ENCODE data around the gene DAB2.

Gene DAB2

DNA sequence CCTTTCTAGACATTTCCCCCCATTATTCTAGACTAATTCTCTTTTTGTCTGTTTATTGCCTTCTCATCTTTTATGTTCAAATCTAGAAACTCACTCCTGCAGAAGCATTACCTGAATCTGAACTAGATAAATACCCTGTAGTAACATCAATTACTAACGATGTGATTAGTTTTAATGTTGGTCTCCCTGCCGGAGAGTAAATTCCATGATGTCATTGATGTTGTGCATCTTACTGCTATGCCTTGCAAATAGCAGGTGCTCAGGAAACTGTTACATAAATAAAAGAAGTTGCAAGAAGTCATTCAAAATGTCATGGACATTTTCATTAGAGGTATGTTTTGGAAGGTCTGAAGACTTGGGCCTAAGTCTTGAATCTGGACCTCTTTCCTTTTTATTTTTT is 37.5 kb downstream of the DAB2 start:
- Histone ChIP-seq H3K27ac (no peak overlapping the region), H3K27me3 (replicated peaks) (no peaks in the 10 kb centered on the region), H3K36me3 (replicated peaks) (peaks cover 50% of the 10 kb centered on the region), H3K4me3 (ENCODE audit: low read depth, low read length) (no peak overlapping the region)
- DNase-seq, result no peak
- in situ Hi-C loops (cut with HindIII; ENCODE audit: low pct_ligation_motif_present, low sequenced_read_pairs), result loop anchor here (25.0 kb wide), 1 partner anchor 150 kb away; no protein-coding TSS in a partner anchor
- TF ChIP-seq, protein P1, sequence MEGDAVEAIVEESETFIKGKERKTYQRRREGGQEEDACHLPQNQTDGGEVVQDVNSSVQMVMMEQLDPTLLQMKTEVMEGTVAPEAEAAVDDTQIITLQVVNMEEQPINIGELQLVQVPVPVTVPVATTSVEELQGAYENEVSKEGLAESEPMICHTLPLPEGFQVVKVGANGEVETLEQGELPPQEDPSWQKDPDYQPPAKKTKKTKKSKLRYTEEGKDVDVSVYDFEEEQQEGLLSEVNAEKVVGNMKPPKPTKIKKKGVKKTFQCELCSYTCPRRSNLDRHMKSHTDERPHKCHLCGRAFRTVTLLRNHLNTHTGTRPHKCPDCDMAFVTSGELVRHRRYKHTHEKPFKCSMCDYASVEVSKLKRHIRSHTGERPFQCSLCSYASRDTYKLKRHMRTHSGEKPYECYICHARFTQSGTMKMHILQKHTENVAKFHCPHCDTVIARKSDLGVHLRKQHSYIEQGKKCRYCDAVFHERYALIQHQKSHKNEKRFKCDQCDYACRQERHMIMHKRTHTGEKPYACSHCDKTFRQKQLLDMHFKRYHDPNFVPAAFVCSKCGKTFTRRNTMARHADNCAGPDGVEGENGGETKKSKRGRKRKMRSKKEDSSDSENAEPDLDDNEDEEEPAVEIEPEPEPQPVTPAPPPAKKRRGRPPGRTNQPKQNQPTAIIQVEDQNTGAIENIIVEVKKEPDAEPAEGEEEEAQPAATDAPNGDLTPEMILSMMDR (IDR thresholded peaks at IDR 0.05; ENCODE audit: low read depth, low read length, missing control alignments), result no peak

DNA sequence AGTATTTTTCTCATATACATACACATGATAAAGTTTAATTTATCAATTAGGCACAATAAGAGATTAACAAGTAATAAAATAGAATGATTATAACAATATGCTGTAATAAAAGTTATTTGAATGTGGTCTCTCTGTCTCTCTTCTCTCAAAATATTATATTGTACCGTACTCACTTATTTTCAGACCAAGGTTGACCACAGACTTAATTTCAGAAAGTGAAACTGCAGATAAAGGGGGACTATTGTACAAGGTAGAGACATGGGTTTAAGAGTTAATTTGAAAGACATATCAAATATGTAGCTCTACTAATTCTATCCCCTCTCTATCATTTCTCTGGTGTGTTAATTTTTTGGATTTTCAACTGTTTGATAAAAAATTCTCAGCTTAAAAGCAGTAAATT is 40.5 kb downstream of the DAB2 start:
- DNase-seq, result no peak
- TF ChIP-seq, protein P1 (IDR thresholded peaks at IDR 0.05; ENCODE audit: low read depth, low read length, missing control alignments), result no peak
- Histone ChIP-seq H3K27me3 (replicated peaks) (no peaks in the 10 kb centered on the region), H3K36me3 (replicated peaks) (peaks cover 53% of the 10 kb centered on the region), H3K4me3 (ENCODE audit: low read depth, low read length) (no peak overlapping the region), H3K27ac (no peak overlapping the region)
- in situ Hi-C loops (cut with HindIII; ENCODE audit: low pct_ligation_motif_present, low sequenced_read_pairs), result loop anchor here (25.0 kb wide), 1 partner anchor 153 kb away; no protein-coding TSS in a partner anchor

DNA sequence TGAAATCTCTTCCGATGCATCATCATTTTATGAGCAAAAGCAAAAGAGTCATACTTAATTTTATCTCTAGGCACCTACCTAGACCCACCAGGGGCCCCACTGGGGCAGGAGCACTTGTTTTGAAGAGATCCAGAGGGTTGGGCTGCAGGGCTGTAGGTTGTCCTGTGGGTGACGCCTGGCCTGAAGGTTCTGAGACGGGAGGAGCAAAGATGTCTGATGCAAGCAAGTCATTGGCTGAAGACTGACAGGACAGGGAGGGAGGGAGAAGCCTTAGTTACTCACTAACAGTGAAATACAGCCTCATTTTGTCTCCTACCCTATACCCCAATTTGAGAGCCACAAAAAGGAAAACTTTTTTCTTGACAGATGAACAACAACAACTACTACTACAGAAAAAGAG is 43.4 kb downstream of the DAB2 start:
- in situ Hi-C loops (cut with HindIII; ENCODE audit: low pct_ligation_motif_present, low sequenced_read_pairs), result loop anchor here (25.0 kb wide), 1 partner anchor 156 kb away; no protein-coding TSS in a partner anchor
- Histone ChIP-seq H3K27ac (no peak overlapping the region), H3K4me3 (ENCODE audit: low read depth, low read length) (no peak overlapping the region), H3K27me3 (replicated peaks) (no peaks in the 10 kb centered on the region), H3K36me3 (replicated peaks) (peaks cover 54% of the 10 kb centered on the region)
- TF ChIP-seq, protein P1 (IDR thresholded peaks at IDR 0.05; ENCODE audit: low read depth, low read length, missing control alignments), result no peak
- no peak for DNase-seq

DNA sequence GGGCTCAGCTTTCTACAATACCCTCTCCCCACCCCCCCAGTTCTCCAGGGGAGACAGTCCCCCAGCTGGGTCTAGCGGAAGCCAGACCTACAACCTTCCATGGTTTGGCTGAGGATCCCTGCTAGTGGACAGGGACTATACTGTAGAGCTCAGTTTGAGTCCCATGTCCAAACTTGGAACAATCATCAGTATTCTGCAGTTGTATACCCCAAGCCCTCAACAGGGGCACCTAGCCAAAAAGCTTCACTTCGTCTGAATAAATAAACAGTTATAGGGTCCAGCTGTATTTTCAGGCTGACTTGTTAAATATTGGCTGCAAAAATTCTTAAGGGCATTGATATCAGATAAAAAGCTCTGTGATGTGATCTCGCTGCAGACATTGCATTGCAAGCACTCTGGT is 45.1 kb downstream of the DAB2 start:
- in situ Hi-C loops (cut with HindIII; ENCODE audit: low pct_ligation_motif_present, low sequenced_read_pairs), result loop anchor here (25.0 kb wide), 1 partner anchor 158 kb away; no protein-coding TSS in a partner anchor
- peaks cover 71% of the 10 kb centered on the region for H3K36me3 ChIP-seq (replicated peaks)

DNA sequence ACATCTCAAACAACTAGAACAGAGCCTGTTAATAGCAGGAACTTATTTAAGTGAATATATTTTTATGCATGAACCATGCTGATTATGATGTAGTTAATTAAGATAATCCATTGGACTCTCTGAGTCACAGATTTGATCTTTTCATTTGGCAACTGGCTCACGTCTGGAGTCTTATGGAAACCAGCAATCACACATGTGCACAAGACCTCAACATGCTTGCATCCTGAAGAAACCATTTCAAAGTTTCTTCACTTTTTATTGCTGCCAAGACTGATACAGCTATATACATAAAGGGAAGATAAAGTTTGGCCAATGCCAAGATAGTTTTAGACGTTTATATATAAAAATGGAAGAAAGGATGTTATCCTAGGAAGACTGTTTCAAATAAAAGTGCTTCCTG is 47.2 kb downstream of the DAB2 start:
- TF ChIP-seq, protein P1 (IDR thresholded peaks at IDR 0.05; ENCODE audit: low read depth, low read length, missing control alignments), result no peak
- H3K4me3 ChIP-seq (ENCODE audit: low read depth, low read length), result no peak overlapping the region
- H3K27ac ChIP-seq, result no peak overlapping the region
- in situ Hi-C loops (cut with HindIII; ENCODE audit: low pct_ligation_motif_present, low sequenced_read_pairs), result loop anchor here (25.0 kb wide), 1 partner anchor 160 kb away; no protein-coding TSS in a partner anchor
- peaks cover 82% of the 10 kb centered on the region for H3K36me3 ChIP-seq (replicated peaks)
- DNase-seq, result no peak
- H3K27me3 ChIP-seq (replicated peaks), result no peaks in the 10 kb centered on the region

More for the DNA sequence above, 45.1 kb downstream of the DAB2 start:
- no peak for DNase-seq
- Histone ChIP-seq H3K4me3 (ENCODE audit: low read depth, low read length) (no peak overlapping the region), H3K27ac (no peak overlapping the region), H3K27me3 (replicated peaks) (no peaks in the 10 kb centered on the region)
- TF ChIP-seq, protein P1 (IDR thresholded peaks at IDR 0.05; ENCODE audit: low read depth, low read length, missing control alignments), result no peak

DNA sequence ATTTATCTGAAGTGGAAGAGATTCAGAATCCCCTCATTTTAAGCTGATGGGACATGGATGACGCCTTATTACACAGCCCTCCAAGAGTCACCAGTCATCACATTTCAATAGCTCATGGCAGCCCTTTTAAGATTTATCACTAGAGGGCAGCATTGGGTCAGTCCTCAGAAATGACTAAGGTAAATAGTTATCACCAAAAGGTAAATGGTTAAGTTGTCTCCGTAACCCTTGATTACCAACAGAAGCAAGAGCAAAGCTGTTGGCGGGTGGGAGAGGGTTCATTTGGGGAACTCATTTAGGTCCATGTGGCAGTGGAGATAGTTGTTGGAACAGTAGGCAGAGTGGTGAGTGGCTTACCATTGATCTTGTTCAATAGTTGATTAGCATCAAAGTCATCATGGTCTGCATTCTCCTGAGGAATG is 48.5 kb downstream of the DAB2 start:
- peak; percentile 47 for DNase-seq
- Histone ChIP-seq H3K36me3 (replicated peaks) (peaks cover 79% of the 10 kb centered on the region), H3K27ac (no peak overlapping the region), H3K27me3 (replicated peaks) (no peaks in the 10 kb centered on the region), H3K4me3 (ENCODE audit: low read depth, low read length) (no peak overlapping the region)
- TF ChIP-seq, protein P1 (IDR thresholded peaks at IDR 0.05; ENCODE audit: low read depth, low read length, missing control alignments), result peak; percentile 72
- in situ Hi-C loops (cut with HindIII; ENCODE audit: low pct_ligation_motif_present, low sequenced_read_pairs), result loop anchor here (25.0 kb wide), 1 partner anchor 161 kb away; no protein-coding TSS in a partner anchor
